IPS-NIHi7 (cell line): ENCODE results near the gene NCAM1.
"Not testable (repeated sequence)": the region's sequence is repeated elsewhere in the genome, so short reads cannot be mapped to it uniquely, and the experiment has no call there.

Source experiments
- DNase-seq: peaks from one replicate; pipeline ENCODE4 v3.0.0; 2012; ENCODE audit warnings: mixed read lengths; ENCODE audit errors: extremely low spot score

Gene NCAM1

GRCh38 chr11:112961146-112961668 is at the start of gene NCAM1:
Gene NCAM1, plus strand, starts transcription at chr11:112961420.
- peak; percentile 86 for DNase-seq

- DNase-seq = peak; percentile 52
These were observed 38.6 kb upstream of the NCAM1 start for GRCh38 chr11:112922606-112923005.

GRCh38 chr11:112924836-112925235 is 36.4 kb upstream of the NCAM1 start:
- DNase-seq = not testable (repeated sequence)

GRCh38 chr11:112925516-112926310 is 35.5 kb upstream of the NCAM1 start:
- no peak for DNase-seq

- no peak for DNase-seq
These were observed 33.1 kb upstream of the NCAM1 start for GRCh38 chr11:112928136-112928535.

GRCh38 chr11:112929432-112929831 is 31.8 kb upstream of the NCAM1 start:
- no peak for DNase-seq

- no peak for DNase-seq
These were observed 29.5 kb upstream of the NCAM1 start for GRCh38 chr11:112931703-112932102.

GRCh38 chr11:112932593-112932992 is 28.6 kb upstream of the NCAM1 start:
- DNase-seq = no peak

GRCh38 chr11:112933970-112934369 is 27.2 kb upstream of the NCAM1 start:
- no peak for DNase-seq

- no peak for DNase-seq
These were observed 20.1 kb upstream of the NCAM1 start for GRCh38 chr11:112941104-112941503.

- DNase-seq = no peak
These were observed 18.1 kb upstream of the NCAM1 start for GRCh38 chr11:112942966-112943643.

- DNase-seq = no peak
These were observed 14.4 kb upstream of the NCAM1 start for GRCh38 chr11:112946866-112947265.

- DNase-seq = no peak
These were observed 11.2 kb upstream of the NCAM1 start for GRCh38 chr11:112949781-112950575.

- no peak for DNase-seq
These were observed 2.5 kb upstream of the NCAM1 start for GRCh38 chr11:112958670-112959069.

- no peak for DNase-seq
These were observed 745 bp downstream of the NCAM1 start for GRCh38 chr11:112961751-112962578.

- DNase-seq = peak; percentile 51
These were observed 1.6 kb downstream of the NCAM1 start for GRCh38 chr11:112962579-112963367.

GRCh38 chr11:112963368-112963955 is 2.2 kb downstream of the NCAM1 start:
- no peak for DNase-seq

GRCh38 chr11:112965656-112966055 is 4.4 kb downstream of the NCAM1 start:
- DNase-seq = no peak

GRCh38 chr11:112966561-112966960 is 5.3 kb downstream of the NCAM1 start:
- DNase-seq = no peak

- DNase-seq = no peak
These were observed 5.9 kb downstream of the NCAM1 start for GRCh38 chr11:112967082-112967481.
